Body of pancreas (tissue), 4 donors: ENCODE data around the gene CHRFAM7A. TPM values are rescaled to one million over a fixed set of nuclear protein-coding genes. Genes with fewer than 3 reads are reported as not detected.
"Not testable (repeated sequence)": the region's sequence is repeated elsewhere in the genome, so short reads cannot be mapped to it uniquely, and the experiment has no call there.

Experiments used
- ATAC-seq: fragments of 150-250 bp; one replicate; pipeline ENCODE4 v1.9.1; 2016
- DNase-seq, 4 donors: peaks; one replicate each; pipeline ENCODE4 v3.0.0-alpha.2; 2019
- H3K27ac ChIP-seq, 4 donors: fragments of 200-600 bp; sonication (generic); 1 replicate in 3 of 4; 2 replicates in 1 of 4; pipeline versions ENCODE4 v1.5.1 to v1.6.1; 2016 to 2019; ENCODE audit warnings: mild to moderate bottlenecking in 1 of 4, mixed read lengths in 1 of 4, moderate library complexity in 1 of 4
- H3K27me3 ChIP-seq, 2 donors: fragments of 200-600 bp; sonication (generic); one replicate each; pipeline ENCODE4 v1.6.0; 2016; ENCODE audit warnings: mild to moderate bottlenecking in 1 of 2
- H3K36me3 ChIP-seq, 2 donors: fragments of 200-600 bp; sonication (generic); replicated peaks in 1 of 2; 2 replicates each; pipeline ENCODE4 v1.5.1; 2016; ENCODE audit warnings: low read depth in 2 of 2; ENCODE audit not compliant: insufficient read depth in 1 of 2
- H3K4me1 ChIP-seq: fragments of 200-600 bp; sonication (generic); one replicate; pipeline ENCODE4 v1.6.0; 2016
- H3K4me3 ChIP-seq, 2 donors: fragments of 200-600 bp; sonication (generic); 1 replicate in 1 of 2; 2 replicates in 1 of 2; pipeline ENCODE4 v1.5.1; 2016 to 2019
- H3K9me3 ChIP-seq, 3 donors: fragments of 200-600 bp; sonication (generic); 1 replicate in 2 of 3; 2 replicates in 1 of 3; pipeline ENCODE4 v1.5.1; 2016
- CTCF ChIP-seq, 7 experiments: fragments of 450-650 bp in 4 of 7; fragments of 200-600 bp in 3 of 7; sonication (generic) in 3 of 7; IDR thresholded peaks; one replicate each; pipeline ENCODE4 v1.5.1; 2016 to 2019; ENCODE audit warnings: antibody characterized with exemption in 7 of 7
- WGBS, 2 donors: methylation state at CpG; one replicate each; pipeline ENCODE4 v1.1.5; 2017; 5-methylcytosine and 5-hydroxymethylcytosine counted together
- intact Hi-C: fragments of 100-400 bp; cut with DNase I; formaldehyde crosslinking; loops from one replicate; pipeline ENCODE4 v1.15.1; 2023
- total RNA-seq, 2 donors: library from RNA; depleted of rRNA; stranded (reverse); fragments of >200 nt; gene quantifications; one replicate each; pipeline ENCODE4 v1.1.0, GENCODE V29; 2016

Gene CHRFAM7A
- total RNA-seq: 1 to 10 TPM; 2.0 to 3.1 TPM

GRCh38 chr15:30392766-30393663 is at the start of gene CHRFAM7A:
TSS of gene CHRFAM7A (minus strand) at chr15:30393540. CDS start at chr15:30383351, 10,189 bp downstream.
- H3K27me3 ChIP-seq, H3K4me1 ChIP-seq, H3K4me3 ChIP-seq, H3K36me3 ChIP-seq, DNase-seq, H3K9me3 ChIP-seq, H3K27ac ChIP-seq, intact Hi-C loops: not testable (repeated sequence)
- ATAC-seq: peak; percentile 75
- WGBS, 2 donors: no CpG with 5 or more reads among the region's 74 CpGs

GRCh38 chr15:30438348-30438747 is 45.0 kb upstream of the CHRFAM7A start:
- intact Hi-C loops, H3K27me3 ChIP-seq, H3K4me1 ChIP-seq, H3K27ac ChIP-seq, H3K9me3 ChIP-seq, H3K4me3 ChIP-seq, H3K36me3 ChIP-seq, DNase-seq, ATAC-seq: not testable (repeated sequence)
- WGBS, 2 donors: 0% methylated on average over 2 of the region's 3 CpGs; no CpG with 5 or more reads in 1 of the 2 donors

GRCh38 chr15:30435878-30436277 is 42.5 kb upstream of the CHRFAM7A start:
- DNase-seq, H3K27ac ChIP-seq, H3K36me3 ChIP-seq, H3K27me3 ChIP-seq, ATAC-seq, H3K4me3 ChIP-seq, H3K9me3 ChIP-seq, intact Hi-C loops, H3K4me1 ChIP-seq: not testable (repeated sequence)
- 91 to 100% methylated on average over 3 to 4 of the region's 5 CpGs for WGBS, 2 donors

GRCh38 chr15:30420723-30421122 is 27.4 kb upstream of the CHRFAM7A start:
- H3K4me1 ChIP-seq, ATAC-seq: not testable (repeated sequence)

GRCh38 chr15:30414160-30414559 is 20.8 kb upstream of the CHRFAM7A start, which contains the start of gene GOLGA8R:
TSS of gene GOLGA8R (minus strand) at chr15:30414260. CDS start at chr15:30414162, 98 bp downstream.
- H3K4me3 ChIP-seq, H3K9me3 ChIP-seq, H3K27me3 ChIP-seq, intact Hi-C loops, ATAC-seq, H3K27ac ChIP-seq, H3K36me3 ChIP-seq, DNase-seq, H3K4me1 ChIP-seq: not testable (repeated sequence)
- no CpG with 5 or more reads among the region's 7 CpGs for WGBS, 2 donors

More at GRCh38 chr15:30420723-30421122, 27.4 kb upstream of the CHRFAM7A start:
- intact Hi-C loops, H3K36me3 ChIP-seq, DNase-seq, H3K27me3 ChIP-seq, H3K27ac ChIP-seq, H3K4me3 ChIP-seq, H3K9me3 ChIP-seq: not testable (repeated sequence)
- WGBS, 2 donors: 78 to 95% methylated on average over 4 to 6 of the region's 6 CpGs

- ATAC-seq, H3K4me1 ChIP-seq, intact Hi-C loops, H3K27ac ChIP-seq, H3K36me3 ChIP-seq, H3K27me3 ChIP-seq, H3K4me3 ChIP-seq, H3K9me3 ChIP-seq: not testable (repeated sequence)
- DNase-seq: peak in 2 of 4 donors; percentile 2 to 7
- 73 to 81% methylated on average over 5 of the region's 6 CpGs for WGBS, 2 donors
Observed at GRCh38 chr15:30407636-30408035, 14.3 kb upstream of the CHRFAM7A start.

- H3K27me3 ChIP-seq, H3K27ac ChIP-seq, ATAC-seq, intact Hi-C loops, H3K4me1 ChIP-seq, H3K9me3 ChIP-seq, H3K36me3 ChIP-seq, H3K4me3 ChIP-seq: not testable (repeated sequence)
- 0% methylated on average over 2 of the region's 6 CpGs; no CpG with 5 or more reads in 1 of the 2 donors for WGBS, 2 donors
- peak; percentile 73 to 84 (median 81) for DNase-seq
- peak; percentile 13 to 46 (median 37) for TF ChIP-seq CTCF (IDR thresholded peaks at IDR 0.05)
Observed at GRCh38 chr15:30398988-30399387, 5.6 kb upstream of the CHRFAM7A start.

- H3K9me3 ChIP-seq, H3K27me3 ChIP-seq, H3K4me3 ChIP-seq, H3K27ac ChIP-seq, DNase-seq, H3K4me1 ChIP-seq, intact Hi-C loops, H3K36me3 ChIP-seq: not testable (repeated sequence)
- peak; percentile 24 for ATAC-seq
- no CpG with 5 or more reads among the region's 23 CpGs for WGBS, 2 donors
Observed at GRCh38 chr15:30393664-30393991, 288 bp upstream of the CHRFAM7A start.

- H3K4me3 ChIP-seq, H3K27me3 ChIP-seq, ATAC-seq, H3K27ac ChIP-seq, DNase-seq, H3K4me1 ChIP-seq, H3K36me3 ChIP-seq, H3K9me3 ChIP-seq, intact Hi-C loops: not testable (repeated sequence)
- no CpG with 5 or more reads among the region's 6 CpGs for WGBS, 2 donors
Observed at GRCh38 chr15:30386318-30386887, 6.9 kb downstream of the CHRFAM7A start.

GRCh38 chr15:30377082-30377413 is 16.3 kb downstream of the CHRFAM7A start:
- DNase-seq, H3K27me3 ChIP-seq, H3K36me3 ChIP-seq, H3K9me3 ChIP-seq, H3K4me3 ChIP-seq, H3K4me1 ChIP-seq, ATAC-seq, intact Hi-C loops, H3K27ac ChIP-seq: not testable (repeated sequence)
- WGBS, 2 donors: no CpG with 5 or more reads among the region's 5 CpGs
